ENCODE data around the gene RNF208.

The RNF208 gene

DNA sequence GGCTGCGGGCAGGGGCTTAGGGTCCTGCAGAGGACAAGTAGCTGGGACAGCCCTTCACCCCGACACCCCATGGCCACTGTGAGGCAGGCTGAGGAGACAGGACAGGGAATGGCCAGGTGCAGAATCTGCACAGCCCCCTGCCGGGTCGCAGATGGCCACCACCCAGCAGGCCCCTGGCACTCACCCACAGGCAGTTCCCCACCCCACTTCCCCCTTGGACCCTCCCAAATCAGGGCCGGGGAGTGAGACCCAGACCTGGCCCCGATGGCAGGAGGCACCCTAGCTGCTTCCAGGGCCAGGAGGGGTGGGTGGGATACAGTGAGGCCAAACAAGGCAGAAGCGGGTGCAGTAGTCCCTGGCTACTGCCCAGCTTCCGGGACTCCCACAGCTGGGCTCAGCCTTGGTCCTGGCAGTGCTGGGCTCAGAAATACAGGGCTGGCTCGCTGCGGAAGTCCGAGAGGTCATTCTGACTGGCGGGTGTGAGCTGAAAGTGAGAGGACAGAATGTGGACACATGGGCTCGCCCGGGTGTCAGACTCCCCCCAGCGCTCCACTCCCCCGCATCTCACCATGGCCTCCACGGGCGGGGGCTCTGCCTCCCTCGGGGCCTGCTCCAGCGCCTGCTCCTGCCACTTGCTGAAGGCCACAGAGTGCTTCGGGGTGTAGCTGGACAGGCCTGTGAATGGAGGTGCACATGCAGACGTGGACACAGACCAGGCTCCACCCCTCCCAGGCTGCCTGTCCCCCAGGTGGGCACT, 30.2 kb downstream of the RNF208 start:
- no peak for DNase-seq (ENCODE audit: low read depth)

DNA sequence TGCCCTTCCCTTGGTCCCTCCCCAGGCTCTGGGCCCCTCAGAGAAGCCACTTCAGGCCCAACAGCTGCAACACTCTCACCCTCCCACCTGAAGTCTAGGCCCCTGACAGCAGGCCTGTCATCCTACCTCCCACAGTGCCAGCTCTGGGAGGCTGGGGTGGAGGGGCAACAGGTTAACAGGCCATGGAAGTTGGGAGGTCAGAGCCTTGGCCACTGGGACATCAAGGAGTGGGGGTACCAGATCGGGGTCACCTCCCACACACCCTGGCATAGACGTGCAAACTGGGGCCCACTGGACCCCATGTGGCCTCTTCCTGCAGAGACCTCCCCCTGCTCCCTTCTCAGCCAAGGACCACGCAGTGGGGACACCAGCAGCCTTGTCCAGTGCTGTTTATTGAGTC, 30.8 kb downstream of the RNF208 start:
- no peak for DNase-seq (ENCODE audit: low read depth)

DNA sequence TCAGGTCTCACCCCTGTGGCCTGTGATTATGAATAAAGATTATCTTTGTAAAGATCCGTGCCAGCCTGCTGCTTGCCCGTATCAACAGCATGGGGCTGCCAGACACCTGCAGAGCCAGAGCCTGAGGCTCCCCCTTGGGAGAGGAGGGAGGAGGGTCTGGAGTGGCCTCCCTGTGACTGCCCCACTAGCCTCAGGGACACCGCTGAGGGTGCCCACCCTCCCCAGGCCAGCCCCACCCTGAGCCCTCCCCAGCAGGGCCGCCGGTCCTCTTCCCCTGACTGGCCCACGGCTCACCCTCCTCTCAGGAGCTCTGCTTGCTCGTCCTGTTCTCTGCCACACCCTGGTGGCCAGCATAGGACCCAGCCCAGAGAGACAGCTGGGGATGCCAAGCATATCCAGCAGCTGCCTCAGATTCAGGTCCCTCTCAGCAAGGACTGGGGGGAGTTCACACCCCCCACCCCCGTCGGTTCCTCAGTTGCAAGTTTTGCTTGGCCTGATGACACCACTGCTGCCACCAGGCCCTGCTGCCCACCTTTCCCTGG, 31.7 kb downstream of the RNF208 start:
- DNase-seq (ENCODE audit: low read depth): no peak

DNA sequence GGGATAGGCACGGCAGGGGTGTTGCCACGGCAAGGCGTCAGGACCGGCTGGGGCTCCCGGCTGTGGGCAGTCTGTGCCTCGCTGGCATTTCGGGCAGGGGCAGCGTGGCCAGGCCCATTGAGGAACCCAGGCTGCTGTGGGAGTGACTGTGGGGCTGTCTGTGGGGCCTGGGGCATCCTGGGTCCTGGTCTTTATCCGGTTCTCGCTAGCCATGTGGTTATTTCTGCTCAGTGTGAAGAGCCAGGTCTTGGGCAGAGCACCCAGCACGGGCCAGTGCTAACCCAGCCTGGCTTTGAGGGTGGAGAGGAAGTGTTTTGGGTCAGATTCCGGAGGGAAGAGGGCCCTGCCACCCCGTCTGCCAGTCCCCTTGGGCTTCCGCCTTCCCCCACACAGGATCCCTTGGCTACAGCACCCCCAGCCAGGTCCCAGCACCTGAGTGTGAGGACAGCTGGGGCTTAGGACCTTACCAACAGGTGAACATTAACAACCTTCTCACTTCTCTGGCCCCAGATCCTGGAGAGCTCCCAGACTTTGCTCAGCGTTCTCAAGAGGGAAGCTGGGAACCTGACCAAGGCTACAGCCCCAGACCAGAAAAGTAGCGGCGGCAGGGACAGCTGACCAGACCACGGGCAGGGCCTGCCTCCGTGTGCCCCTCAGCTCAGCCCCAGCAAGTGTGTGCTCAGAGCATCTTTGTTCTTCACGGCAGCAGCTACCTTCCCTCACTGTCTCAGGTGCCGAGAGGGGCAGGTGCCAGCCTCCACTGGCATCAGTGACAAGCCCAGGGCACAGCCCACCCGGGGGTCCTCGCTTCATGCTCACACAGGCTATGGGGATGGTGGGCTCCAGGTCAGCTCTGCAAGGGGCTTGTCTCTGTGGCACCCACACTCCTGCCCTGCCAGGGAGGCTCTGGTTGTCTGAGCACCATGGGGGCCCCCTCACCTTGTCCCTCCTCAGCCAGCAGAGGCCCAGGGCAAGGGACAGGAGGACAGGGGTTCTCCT, 32.4 kb downstream of the RNF208 start:
- no peak for DNase-seq (ENCODE audit: low read depth)

DNA sequence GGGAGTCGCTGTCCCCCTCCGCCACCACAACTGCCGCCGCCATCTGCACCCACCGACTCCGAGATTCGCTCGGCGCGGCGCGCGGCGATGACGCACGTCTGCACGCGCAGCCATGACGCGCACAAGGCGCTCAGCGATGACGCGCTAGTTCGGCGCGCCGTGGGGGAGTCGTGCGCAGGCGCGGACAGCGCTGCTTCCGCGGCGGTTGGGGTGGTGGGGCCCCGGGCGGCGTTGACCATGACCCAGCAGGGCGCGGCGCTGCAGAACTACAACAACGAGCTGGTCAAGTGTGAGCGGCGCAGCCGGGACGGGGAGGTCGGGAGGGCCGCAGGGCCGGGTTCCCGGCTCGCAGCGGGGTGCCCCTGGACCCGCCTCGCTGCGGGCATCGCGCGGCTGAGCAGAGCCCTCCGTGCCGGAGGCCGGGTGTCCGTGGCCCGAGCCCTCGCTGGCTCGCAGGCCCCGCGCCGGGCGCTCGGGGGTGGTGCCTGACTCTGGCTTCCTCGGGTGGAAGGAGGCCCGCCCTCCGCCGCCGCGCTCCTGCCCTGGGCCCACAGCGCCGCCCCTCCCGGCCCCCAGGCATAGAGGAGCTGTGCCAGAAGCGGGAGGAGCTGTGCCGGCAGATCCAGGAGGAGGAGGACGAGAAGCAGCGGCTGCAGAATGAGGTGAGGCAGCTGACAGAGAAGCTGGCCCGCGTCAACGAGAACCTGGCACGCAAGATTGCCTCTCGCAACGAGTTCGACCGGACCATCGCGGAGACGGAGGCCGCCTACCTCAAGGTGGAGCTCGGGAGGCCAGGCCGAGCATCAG, 33.3 kb downstream of the RNF208 start, which contains the start of the genes ANAPC2 and SSNA1:
TSS of gene ANAPC2 (minus strand) at position 71 of the 807 bp plus-strand sequence. CDS start at position 43, 28 bp downstream.
TSS of gene SSNA1 (plus strand) at position 187 of the 807 bp plus-strand sequence. CDS start at position 238, 51 bp downstream.
- peak; percentile 63 for DNase-seq (ENCODE audit: low read depth)

DNA sequence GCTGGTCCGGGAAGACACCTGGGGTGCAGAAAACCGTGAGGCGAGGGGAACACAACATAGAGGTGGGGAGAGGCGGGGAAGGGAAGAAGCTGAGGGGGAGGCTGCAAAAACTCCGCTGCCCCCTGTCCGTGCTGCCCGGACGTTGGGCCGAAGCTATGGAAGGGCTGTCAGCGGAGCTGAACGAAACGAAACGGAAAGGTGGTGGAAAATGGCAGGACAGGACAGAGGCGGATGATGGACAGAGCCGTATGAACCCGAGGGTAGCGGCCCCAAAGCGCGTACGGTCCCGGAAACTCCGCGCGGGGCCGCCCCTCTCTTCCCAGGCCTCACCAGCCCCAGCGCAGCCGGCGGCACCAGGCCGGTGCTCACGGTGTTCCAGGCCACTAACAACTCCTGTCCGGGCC, 34.0 kb downstream of the RNF208 start:
- DNase-seq (ENCODE audit: low read depth): no peak

DNA sequence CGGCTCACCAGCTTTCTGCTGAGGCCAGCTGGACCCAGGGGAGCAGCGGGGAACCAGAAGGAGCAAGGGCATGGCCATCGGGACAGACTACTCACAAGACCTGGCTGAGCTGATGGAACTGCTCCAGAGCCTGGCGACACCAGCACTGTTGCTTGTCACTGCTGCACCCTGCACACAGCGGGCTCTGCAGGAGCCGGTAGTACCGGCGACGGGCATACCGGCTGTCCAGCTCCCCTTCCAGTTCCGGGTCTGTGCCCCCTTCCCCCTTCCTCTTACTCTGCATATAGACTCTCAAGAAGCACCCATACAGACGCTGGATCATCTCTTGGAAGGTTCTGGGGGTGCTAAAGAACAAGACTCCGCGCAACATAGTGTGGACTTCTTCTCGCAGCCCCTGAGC, 34.7 kb downstream of the RNF208 start:
- DNase-seq (ENCODE audit: low read depth): no peak

DNA sequence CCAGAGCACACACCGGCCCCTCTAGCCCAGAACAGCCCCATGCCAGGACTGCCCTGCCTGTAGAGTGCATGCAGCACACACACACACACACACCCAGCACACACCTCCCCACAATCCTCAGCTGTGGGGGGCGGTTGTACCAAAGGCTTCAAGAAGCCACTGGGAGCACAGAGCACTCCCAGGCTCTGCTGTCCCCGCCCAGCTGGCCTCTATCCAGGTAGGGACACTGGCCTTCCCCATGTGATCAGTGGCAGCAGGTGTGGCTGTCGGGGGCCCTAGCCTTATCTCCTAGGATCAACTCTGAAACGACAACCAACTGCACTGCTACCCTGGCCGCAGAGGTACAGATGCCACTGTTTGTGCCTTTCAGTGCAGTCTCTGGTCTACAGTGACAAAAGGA, 35.7 kb downstream of the RNF208 start:
- DNase-seq (ENCODE audit: low read depth): no peak

DNA sequence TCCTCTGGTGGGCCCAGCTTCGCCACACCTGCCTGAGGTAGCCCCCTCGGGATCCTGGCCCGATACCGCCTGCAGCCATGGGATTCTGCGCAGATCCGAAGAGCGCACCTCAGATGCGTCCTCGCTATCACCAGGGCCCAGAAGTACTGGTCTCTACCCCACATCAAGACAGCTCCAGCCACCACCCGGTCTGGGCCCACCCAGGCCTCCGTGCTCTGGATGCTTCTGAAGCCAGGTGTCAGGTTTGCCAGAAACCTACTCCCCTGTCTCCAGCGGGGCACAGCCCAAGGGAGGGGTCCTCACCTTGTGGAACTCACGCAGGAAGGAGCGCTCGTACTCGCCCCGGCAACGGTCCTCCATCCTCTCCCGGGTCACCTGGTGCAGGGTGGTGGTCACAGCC, 36.1 kb downstream of the RNF208 start:
- DNase-seq (ENCODE audit: low read depth): no peak

DNA sequence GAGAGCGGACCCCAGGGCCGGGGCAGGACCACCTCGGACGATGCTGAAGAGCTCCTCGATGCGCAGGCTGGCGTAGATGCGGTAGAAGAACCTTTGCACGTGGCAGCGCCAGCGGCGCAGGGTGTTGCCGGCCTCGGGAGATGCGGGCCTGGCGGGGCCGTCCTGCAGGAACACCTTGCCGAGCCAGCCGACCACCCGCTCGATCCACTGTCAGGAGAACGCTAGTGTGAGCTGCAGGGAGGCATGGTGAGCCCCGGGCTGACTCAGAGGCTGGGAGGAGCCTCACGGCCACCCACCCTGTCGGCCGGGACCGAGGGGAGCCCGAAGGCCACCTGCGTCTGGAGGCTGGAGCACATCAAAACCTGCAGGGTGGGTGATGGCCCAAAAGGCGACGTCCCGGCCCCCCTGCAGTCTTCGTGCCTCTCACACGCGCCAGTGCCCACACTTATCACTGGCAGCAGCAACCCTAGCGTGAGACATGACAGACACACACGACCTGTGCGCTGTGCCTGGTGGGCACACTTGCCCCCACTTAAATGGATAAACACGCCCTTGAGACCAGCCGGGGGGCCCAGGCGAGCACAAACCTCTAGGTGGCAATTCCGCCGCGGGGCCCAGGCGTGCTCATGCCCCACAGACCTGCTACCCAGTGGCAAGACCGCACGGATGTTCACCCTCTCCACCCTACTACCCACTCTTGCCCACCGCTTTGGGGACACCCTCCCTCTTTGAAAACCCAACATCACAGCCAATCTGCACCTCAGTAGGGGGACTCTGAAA, 37.0 kb downstream of the RNF208 start:
- no peak for DNase-seq (ENCODE audit: low read depth)

DNA sequence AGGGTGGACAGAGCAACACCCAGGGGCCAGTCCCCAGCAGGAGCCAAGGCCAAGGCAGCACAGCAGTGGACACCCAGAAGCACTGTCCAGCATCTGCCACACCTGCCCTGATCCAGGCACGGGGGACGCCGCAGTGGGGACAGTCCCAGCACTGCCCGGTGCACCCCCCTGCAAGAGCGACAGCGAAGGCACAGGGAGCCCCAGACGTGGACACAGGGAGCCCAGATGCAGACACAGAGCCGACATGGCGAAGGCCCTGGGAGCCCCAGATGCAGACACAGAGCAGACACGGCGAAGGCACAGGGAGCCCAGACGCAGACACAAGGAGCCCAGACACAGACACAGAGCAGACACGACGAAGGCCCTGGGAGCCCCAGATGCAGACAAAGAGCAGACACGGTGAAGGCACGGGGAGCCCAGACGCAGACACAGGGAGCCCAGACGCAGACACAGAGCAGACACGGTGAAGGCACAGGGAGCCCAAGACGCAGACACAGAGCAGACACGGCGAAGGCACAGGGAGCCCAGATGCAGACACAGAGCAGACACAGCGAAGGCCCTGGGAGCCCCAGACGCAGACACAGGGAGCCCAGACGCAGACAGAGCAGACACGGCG, 38.0 kb downstream of the RNF208 start:
- DNase-seq (ENCODE audit: low read depth): no peak

DNA sequence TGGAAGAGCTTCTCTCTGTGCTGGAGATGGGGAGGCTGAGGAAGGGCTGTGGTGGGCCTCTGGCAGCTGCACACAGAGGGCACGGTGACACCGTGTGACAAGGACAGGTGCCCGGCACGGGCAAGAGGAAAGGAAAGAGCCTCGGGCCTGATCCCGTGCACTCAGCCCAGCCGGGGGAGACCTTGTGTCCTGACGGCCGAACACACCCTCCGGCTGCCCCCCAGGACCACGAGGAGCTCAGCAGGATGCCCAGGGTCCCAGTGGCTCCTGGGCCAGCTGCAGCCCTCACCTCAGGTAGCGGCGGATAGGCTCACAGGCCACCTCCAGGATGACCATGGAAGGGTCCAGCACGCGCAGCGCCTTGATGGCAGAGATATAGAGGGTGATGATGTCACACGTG, 39.2 kb downstream of the RNF208 start:
- no peak for DNase-seq (ENCODE audit: low read depth)

DNA sequence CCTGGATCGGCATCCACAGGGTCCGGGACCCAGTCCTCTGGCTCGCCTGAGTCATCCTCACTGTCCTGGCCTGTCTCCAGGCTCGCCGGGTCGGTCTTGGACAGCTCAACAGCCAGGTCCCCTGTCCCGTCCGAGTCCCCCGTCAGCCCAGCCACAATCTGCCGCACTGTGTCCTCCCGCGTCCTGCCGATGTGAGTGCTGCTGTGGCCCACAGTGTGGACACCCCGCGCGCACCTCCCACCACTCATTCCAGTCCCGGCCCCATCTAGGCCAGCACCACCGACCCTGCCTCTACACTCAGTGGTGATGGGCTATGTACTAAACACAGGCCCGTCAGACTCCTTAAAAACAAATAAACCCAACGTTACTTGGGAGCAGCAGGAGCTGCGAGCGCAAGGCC, 40.4 kb downstream of the RNF208 start:
- DNase-seq (ENCODE audit: low read depth): no peak

DNA sequence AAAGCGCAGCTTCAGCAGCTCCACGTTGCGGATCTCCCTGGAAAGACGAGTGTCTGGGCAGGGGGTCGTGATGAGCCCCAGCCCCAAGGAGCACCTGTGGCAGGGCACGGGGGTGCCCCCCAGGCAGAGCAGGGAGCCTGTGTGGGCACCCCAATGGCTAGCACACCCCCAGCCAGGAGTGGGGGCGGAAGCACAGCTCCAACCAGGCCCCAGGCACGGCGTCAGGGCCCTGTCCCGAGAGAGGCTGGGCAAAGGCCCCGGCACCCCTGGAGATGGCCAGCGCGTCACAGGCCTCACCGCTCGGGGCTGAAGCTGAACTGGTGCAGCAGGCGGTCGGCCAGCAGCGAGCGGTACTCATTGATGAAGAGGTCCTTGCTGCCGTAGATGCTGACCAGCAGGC, 41.5 kb downstream of the RNF208 start:
- DNase-seq (ENCODE audit: low read depth): no peak

DNA sequence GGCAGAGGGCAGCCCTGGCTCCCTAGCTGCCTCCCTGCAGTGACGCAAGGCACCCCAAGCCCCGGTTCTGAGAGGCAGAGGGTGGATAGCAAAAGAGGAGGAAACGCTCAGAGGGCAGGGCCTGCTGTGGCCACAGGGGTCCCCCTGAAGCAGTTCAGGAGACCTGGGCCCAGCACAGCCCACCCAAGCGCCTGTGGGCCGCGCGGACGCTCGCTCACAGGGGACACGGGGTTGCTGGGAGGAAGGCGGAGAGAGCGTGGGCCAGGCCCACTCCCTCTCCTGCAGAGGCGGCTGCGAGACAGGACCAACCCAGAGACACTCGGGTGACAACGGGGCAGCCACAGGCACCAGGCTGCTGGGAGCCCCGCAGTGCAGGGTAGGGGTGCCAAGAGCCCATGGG, 42.3 kb downstream of the RNF208 start:
- DNase-seq (ENCODE audit: low read depth): no peak

DNA sequence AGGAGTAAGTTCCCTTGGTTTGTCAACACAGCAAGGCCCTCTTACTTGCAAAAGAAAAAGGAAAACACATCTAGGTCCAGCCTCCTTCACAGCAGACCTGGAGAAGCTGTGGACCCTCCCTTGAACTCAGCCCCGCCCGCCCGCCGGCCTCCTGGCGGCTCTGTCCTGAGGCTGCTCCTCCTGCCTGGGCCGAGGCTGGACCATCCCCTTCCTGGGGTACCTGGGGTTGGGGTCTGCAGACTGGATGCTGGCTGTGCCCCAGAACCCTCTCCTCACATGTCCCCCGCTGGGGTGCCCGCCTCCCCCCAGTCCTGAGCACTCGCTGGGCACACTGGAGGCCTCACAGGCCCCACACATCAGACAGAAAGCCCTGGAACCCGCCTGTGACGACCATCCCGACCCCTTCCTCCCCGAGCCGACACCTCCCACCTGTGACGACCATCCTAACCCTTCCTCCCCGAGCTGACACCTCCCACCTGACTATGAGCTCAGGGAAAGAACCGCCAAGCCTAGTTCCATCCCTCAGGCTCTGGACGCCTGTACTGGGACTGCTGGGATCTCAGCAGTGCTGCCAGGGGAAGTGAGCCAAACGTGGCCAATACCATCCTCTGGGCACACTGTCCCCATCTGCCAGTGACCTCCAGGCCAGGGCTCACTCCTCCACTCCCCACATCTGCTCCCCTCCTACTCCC, 43.0 kb downstream of the RNF208 start:
- DNase-seq (ENCODE audit: low read depth): no peak

DNA sequence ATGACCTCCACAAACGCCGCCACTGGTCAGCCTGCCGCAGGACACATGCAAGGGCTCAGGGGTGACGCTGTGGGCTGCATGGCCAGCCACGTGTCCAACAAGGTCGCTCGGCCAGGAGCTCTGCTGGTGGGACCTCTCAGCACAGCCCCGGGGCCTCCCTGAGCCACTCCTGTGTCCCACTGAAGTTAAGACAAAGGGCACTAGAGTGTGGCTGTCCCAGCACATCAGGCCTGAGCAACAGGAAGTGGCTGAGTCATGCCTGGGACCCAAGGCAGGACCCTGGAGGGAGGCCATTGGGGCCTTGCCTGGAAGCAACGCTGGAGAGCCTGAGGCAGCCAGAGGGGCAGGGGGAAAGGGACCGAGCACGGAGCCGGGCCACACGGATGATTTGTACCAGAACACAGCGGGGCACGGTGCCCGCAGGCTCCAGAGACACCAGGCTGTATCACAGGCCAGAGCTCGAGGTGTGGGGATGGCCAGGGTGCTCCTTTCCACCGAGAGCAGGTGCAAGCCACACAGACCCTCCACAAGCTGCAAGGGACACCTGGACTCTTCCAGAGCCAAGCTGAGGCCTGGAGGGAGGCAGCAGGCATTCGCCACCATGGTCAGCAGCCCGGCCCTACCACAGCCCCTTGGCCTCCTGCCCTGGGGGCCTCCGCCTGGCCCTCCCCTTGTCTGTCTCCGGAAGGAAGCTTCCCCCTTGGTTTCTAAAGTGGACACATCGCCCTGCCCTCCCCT, 43.7 kb downstream of the RNF208 start:
- DNase-seq (ENCODE audit: low read depth): no peak

DNA sequence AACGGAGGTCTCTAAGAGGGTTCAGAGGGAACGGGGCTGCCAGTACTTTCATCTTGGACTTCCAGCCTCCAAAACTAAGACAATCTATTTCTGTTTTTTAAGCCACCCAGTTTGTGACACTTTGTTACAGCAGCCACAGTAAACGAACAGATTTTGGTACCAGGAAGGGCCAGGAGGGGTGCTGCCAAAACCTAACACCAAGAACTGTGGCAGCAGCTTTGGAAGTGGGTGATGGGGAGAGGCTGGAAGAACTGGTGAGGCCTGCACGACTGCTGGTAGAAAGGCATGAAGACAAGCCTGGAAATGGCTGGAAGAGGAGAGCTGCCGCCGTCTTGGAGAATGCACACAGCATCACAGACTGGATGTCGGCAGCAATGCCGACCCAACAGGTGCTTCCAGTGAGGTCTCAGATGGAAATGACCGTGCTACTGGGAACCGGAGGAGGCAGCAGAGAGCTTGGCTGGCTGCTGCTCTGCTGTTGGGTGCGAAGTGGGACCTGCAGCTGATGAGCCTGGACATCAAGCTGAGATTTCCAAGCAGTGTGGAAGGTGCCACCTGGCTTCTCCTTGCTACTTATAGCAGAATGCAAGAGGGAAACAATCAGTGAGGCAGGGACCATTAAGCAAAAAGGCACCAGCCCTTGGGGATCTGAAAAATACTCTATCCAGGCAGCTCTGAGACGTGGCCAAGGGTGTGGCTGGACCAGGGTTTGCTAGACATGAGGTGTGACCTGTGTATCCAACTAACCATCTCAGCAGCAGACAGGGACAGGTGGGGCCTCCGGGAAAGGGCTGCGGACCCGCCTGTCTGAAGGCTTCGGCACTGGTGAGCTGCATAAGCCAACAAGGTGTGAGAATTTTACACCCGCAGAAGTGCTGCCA, 45.5 kb downstream of the RNF208 start:
- no peak for DNase-seq (ENCODE audit: low read depth)

Data from non-pigmented ciliary epithelial cell (primary cell).